HPDE6-E6E7 (cell line): ENCODE measurements around the gene CTIF.

Source experiments
- DNase-seq: peaks from one replicate; pipeline ENCODE4 v3.0.0; 2011; ENCODE audit warnings: missing footprints; ENCODE audit errors: extremely low spot score

Gene CTIF

DNA sequence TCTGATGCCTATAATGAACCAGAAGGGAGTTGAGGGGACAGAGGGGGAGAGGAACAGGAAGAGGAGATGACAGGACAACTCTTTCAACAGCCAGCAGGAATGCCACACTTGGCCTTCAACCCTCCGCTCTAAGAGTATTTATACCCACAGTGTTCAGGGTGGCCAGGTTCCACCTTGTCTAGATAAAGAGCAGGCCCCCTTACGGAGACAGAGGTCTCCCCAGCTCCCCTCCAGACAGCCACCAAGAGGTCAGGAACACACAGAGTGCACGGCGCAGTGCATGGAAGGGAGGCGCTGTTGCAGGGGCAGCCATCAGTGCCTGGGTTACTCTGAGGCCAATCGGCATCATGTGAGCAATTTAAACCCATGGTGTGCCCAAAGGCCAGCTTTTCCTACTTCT lies 235.0 kb downstream of the CTIF start:
- no peak for DNase-seq

- DNase-seq = no peak
Observed at GRCh38 chr18:48774941-48775340, 236.1 kb downstream of the CTIF start.

DNA sequence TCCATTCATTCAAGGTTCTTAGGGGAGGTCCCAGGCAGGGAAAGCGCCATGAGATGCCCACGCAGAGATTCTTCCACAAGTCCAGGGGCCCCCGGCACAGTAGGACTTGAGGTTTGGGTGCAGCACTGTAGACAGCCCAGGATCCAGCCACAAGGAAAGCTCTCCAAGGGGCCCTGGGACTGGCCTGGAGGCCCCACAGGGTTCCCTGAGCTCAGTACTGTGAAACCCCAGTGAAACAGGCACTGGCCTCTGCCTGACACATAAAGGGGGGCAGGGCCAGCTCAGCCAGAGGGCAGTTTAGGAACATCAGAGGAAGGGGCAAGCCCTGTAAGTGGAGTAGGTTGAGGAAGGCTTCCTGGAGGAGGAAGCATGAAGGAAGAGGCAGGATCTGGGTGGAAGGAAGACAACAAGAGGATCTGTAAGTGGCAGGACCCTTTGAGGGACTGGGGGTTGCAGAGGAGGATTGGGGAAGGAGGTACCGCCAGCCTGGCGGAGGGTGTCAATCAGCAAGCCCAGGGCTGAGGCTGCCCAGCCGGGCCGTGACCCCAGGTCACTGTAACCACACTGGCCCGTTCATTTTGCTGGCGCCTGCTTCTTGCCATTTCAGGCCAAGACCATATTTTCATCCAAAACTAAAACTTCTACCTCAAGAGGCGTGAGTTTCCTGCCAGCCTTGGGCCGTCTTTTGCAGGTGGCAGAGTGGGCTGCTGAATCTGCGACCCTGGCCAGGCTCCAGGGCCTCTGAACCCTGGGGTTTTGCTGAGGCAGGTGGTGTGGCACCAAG lies 236.7 kb downstream of the CTIF start:
- DNase-seq = no peak

- DNase-seq = no peak
Observed at GRCh38 chr18:48776156-48776555, 237.3 kb downstream of the CTIF start.

DNA sequence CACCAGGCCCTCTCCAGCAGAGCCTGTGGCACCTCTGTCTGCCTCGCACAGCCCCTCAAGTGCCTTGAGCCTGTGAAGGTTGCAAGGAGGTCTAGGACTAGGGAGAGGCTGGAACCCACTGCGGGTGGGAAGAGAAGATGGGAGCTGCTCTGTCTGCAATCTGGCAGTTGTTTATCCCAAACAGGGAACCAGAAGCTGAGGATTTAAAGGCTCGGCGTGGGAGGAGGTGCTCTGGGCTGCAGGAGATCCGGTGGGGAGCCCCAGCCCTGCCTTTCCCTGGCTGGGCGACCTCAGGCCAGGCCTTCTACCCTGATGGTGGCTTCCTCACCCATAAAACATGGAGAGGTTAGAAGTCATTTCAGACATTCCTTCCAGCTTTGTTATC lies 237.8 kb downstream of the CTIF start:
- no peak for DNase-seq

- DNase-seq = peak; percentile 50
Observed at GRCh38 chr18:48777026-48777743, 238.4 kb downstream of the CTIF start.

DNA sequence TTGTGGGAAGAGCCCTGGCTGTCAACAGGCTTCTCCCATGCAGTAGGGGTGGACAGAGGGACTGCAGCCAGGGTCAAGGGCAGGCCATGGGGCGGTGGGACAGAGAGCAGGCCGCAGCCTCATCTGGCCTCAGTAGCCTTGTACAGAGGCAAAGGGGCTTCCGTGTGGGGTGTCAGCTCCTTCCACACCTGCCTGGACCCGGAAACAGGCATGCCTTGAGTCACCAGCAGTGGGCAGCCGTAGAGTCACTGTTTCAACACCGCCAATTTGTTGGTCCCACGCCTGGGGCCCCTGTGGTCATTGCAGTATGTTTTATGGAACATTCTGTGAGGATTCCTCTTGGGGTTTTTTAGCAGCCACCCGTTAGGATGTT lies 238.9 kb downstream of the CTIF start:
- peak; percentile 31 for DNase-seq

DNA sequence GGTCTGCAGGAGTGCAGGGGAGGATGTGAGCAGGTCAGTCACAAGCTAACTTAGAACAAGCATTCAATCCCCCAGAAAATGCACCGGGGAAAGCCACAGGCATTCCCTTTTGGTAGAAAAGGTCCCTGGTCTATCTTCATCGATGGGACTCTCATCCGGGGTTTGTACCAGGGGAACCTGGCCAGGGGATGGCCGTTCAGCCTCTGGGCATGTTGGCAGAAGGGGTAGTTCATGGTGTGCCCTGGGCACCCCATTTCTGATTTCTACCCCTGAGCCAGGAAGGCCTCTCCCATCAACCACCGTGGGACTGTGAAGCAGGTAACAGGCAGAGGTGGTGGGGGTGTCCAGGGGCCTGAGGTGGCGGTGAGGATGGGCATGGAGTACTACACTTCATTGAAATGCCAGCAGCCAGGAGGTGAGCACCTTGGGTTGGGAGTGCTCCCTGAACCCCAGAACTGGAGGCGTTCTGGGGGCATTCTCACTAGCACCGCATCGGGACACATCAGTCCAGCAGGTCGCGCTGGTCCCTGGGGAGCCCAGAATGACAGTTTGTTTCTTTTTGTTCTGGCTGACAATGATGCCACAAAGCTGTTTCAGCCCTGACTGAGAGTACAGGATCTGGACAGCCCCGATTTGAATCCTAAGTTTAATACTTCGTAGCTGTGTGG lies 239.6 kb downstream of the CTIF start:
- DNase-seq = no peak

DNA sequence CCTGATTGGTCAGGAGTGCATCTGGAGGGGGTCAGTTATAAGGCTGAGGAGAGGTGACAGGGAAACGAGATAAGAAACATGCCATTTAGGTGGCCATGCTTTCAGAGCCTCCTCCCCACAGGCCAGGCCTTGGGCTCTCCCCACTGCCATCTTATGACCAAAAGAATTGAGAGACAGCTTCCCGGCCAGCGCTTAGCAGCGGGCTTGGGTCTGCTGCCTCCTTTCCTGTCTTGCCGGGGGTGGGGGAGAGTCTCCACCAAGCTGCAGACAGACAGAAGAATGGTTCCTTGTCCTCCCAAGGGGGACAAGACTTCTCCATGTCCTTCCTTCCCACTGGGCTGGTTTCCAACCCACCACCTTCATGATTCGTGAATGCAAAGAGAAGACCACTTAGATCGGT lies 240.6 kb downstream of the CTIF start:
- DNase-seq = no peak

- no peak for DNase-seq
Observed at GRCh38 chr18:48780201-48780912, 241.5 kb downstream of the CTIF start.

DNA sequence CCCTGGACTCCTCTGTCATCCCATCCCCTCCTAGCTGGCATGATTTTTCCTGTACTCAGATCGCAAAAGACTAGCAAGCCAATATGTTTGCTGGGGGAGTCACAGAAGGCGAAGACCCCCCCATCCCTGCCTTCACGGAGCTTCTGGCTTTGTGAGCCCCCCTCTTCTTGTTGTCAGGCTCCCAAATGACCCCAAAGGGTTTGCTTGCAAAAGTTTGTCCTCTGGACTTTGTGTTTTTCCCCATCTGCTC lies 242.0 kb downstream of the CTIF start:
- no peak for DNase-seq

GRCh38 chr18:48781163-48781987 lies 242.5 kb downstream of the CTIF start:
- no peak for DNase-seq

DNA sequence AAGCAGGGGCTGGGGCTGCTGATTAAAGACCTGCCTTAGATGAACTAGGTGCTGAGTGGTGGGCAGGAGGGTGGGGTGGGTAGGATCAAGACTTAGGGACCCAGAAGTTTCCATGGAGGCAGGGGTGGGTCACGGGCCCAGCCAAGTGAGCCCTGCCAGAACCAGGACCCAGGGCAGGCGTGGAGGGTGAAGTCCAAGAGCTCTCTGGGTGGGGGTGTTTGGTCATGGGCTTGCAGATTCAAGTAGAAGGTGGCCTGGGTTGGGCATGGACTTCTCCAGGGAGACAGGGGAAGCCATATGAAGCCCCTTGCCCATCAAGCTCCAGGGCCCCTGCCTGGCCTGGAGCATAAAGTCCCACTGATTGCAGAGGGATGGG lies 243.1 kb downstream of the CTIF start:
- DNase-seq = no peak

GRCh38 chr18:48782381-48782861 lies 243.6 kb downstream of the CTIF start:
- DNase-seq = no peak

DNA sequence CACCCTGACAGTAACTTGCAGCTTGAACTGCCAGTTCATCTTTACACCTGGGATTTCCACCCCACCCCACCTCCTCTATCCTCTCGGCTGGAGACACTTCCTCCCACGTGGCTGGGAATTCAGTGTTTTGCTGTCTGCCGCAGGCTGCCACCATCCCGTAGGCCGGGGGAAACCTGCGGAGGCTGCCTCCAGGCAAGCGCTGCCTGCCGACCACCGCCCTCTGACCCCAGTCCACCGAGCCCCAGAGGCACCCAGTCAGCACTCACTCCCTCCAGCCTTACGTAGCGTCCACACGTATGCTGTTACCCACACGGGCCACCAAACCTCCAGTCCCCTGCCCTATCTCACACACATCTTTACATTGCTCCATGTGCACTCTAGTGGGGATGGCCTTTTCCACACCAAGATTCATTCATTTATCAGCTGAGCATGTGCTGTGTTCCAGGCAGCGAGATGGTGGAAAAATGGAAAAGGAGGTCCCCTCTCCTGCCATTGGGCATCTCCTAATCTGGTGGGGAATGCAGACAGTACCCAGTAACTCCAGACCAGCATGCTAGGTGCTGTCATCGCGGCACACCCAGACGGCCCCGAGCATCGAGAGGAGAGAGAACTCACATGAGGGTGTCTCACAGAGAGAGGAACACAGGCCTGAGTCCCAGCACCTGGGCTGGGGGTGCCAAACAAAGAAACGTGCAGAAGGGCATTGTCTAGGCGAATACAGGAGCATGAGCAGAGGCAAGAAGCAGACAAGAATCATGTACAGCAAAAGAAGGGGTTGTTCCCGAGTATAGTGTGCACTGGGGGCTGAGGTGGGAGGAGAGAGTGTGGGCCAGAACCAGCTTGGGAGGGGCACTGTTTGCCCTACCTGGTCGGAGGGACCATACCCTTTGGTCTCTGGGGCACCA lies 245.0 kb downstream of the CTIF start:
- DNase-seq = no peak

GRCh38 chr18:48784656-48785055 lies 245.8 kb downstream of the CTIF start:
- DNase-seq = no peak

GRCh38 chr18:48785091-48785614 lies 246.3 kb downstream of the CTIF start:
- no peak for DNase-seq

DNA sequence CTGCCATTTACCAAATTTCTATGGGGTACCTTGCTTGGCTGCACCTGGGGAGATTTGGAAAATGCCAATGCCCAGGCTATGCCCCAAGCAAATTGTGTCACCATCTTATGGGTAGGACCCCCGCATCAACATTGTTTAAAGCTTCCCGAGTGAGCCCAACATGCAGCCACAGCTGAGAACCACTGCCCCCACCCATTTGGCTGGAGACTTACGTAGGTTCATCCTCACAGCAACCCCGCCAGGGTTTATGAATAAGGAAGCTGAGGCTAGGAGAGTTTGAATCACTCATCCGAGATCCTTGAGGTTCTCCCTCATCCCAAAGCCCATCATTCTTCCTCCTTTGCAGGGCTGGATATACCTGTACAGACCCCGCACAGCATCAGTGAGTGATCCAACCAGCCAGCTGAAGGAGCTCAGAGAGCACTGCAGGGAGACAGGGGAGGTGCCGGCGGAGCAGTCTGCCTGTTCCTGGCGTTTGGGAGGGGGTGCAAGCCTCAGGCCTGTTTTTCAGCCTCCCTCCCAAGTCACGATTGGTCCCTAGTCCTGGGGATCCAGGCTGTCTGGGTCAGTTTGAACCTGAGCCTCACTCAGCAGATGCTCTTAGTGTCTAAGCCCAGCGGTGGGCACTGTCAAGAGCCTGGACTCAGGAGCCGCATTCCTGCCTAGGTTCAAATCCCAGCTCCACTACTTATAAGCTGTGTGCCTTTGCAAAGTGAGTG lies 247.1 kb downstream of the CTIF start:
- DNase-seq = no peak

GRCh38 chr18:48786455-48787202 lies 247.8 kb downstream of the CTIF start:
- DNase-seq = no peak
